GM12875 (cell line): Measurements from ENCODE around the gene FAM53B.

Experiments
- H3K4me3 ChIP-seq: one replicate; pipeline ENCODE4 v1.5.1; 2011; ENCODE audit warnings: low read depth, low read length, control low read depth
- TF ChIP-seq, protein P1 (sequence below): IDR thresholded peaks from 2 replicates; pipeline ENCODE4 v1.5.1; 2011; ENCODE audit warnings: low read depth, mild to moderate bottlenecking, control low read depth, inconsistent platforms, low read length, moderate library complexity, borderline replicate concordance; ENCODE audit not compliant: insufficient read depth

FAM53B gene

DNA sequence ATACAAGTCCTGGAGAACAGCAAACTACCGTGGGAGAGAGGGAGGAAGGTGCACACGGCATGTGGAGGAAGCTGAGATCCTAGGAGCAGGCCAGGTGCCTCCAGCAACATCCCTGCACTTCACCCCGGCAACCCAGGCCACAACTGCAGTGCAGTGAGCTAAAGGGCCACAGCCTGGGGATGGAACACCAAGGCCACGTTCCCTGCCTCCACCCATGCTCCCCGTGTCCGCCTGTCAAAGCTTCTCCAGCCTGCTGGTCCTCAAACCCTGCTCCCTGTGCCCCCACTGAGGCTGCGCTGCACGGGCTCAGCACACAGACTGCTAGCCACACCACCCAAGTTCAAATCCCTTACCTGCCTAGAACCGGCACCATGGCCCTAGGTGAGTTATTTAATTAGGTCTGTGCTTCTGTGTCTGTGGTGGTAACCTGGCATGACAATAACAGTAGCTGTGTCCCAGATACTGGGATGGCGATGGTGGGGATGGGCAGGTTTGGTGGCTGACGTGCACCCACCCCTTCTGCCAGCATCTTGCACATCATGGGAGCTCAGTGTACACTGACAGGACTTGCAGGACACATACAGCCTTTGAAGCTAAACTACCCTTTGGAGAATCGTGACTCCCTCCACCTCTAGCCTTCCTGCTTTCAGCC lies 85.5 kb downstream of the FAM53B start:
- TF ChIP-seq, protein P1, sequence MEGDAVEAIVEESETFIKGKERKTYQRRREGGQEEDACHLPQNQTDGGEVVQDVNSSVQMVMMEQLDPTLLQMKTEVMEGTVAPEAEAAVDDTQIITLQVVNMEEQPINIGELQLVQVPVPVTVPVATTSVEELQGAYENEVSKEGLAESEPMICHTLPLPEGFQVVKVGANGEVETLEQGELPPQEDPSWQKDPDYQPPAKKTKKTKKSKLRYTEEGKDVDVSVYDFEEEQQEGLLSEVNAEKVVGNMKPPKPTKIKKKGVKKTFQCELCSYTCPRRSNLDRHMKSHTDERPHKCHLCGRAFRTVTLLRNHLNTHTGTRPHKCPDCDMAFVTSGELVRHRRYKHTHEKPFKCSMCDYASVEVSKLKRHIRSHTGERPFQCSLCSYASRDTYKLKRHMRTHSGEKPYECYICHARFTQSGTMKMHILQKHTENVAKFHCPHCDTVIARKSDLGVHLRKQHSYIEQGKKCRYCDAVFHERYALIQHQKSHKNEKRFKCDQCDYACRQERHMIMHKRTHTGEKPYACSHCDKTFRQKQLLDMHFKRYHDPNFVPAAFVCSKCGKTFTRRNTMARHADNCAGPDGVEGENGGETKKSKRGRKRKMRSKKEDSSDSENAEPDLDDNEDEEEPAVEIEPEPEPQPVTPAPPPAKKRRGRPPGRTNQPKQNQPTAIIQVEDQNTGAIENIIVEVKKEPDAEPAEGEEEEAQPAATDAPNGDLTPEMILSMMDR = no peak
- H3K4me3 ChIP-seq = no peak overlapping the region

DNA sequence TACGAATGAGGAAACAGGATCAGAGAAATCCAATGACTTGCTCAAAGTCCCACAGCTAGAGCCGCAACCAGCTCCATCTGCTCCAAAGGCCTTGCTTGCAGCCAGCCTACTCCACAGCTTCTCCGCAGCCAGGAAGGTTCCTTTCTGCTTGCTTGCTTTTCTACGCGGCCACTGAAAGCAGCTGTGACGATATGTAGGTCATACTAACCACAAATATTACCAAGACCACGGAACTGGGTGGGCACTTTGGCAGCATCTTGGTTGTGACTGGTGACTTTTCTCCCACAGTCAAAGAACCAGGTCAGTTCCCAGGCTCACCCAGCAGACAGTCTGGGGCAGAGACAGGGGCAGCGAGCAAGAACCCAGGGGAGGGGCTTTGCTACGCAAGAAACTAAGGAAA lies 86.4 kb downstream of the FAM53B start:
- TF ChIP-seq, protein P1 = no peak
- no peak overlapping the region for H3K4me3 ChIP-seq

DNA sequence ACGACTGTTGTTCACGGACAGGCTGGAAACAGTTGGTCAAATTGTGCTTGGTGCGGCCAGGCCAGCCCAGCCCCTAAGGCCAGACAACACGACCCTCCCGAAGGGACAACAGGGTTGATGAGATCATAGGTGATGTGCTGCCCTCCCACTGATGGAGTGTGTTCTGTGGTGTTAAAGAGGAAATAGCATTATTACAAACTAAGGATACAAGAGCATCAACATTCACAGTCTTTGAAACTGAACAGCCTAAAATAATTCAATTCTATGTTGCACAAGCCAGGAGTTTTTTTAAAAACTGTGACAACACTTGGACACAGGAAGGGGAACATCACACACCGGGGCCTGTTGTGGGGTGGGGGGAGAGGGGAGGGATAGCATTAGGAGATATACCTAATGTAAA lies 87.6 kb downstream of the FAM53B start:
- TF ChIP-seq, protein P1 = no peak

DNA sequence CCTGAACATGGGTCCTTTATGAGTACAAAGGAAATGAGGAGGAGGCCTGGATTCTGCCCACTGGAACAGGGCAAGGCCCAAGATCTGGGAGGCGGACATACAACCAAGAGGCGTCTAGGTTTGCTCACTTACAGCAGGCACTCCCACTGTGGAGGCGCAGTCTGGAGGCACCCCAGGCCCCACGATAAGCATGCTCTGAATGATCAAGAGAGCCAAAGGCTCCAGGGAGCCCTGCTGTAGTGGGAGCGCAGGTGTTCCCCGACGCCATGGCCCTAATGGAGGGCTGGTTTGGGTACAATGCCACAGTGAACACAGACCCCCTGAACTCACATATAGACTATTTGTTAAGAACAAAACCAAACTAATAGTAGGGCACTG lies 88.1 kb downstream of the FAM53B start:
- H3K4me3 ChIP-seq = no peak overlapping the region
- TF ChIP-seq, protein P1 = no peak

More for the DNA sequence above, 87.6 kb downstream of the FAM53B start:
- no peak overlapping the region for H3K4me3 ChIP-seq

DNA sequence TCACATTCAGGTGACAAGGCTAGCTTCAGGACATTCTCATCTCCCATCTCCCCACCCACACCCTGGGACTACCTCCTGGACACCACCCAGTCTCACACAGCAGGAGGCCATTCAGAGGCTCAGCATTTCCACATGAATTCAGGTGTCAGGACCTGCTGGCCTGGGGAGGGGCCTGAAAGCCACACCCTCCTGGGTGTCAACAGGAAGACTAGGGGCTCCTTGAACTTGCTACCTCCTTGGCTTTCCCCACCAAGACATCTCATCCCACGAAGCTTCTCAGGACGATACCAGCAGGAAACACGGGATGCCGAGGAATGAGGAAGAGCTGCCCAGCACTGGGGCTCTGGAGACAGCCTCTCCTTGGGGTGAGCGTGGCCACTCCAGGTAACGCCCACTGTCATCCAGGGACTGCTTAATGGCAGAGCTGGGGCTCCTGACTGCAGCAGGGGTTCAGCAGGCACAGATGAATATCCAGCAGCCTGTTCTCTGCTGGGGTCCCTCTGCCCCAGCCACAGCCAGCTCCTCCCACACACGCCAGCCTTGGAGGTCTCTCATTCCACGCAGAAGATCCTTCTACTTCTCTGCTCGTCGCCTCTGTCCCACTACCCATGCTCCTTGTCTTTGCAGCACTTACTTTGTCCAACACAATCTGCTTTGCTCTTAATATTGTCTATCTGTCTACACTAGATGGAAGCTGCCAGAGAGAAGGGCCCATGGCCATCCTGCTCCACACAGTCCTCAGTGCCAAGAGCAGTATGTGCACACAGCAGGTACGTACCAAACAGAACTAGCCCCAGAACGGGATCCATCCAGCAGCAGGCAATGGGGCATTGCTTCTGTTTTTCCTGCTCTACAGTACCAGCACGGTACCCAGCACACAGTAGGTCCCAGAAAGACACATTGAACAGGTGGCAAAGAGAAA lies 88.7 kb downstream of the FAM53B start:
- TF ChIP-seq, protein P1 = no peak
- H3K4me3 ChIP-seq = no peak overlapping the region

DNA sequence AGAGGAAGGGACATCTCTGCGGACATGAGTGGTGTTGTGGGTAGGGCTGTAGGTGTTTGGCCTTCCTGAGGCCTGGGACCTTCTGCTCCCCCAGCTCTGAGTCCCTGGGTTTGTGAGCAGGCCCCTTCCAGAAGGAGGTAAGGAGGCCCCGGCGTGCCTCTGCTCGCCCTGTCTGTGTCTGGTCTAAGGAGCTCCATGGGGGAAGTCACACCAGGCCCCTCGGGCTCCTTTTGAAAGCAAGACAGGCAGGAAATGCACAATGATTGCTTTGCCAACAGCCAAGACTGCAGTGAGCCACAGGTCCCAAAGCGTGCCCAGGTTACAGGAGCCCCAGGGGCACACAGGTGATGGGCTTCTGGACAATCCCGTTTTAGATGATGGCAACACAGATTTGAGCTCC lies 89.5 kb downstream of the FAM53B start:
- TF ChIP-seq, protein P1 = no peak
- no peak overlapping the region for H3K4me3 ChIP-seq
